Measurements from ENCODE around the gene SLC22A1. TPM values are rescaled to one million over a fixed set of nuclear protein-coding genes. Genes with fewer than 3 reads are reported as not detected.
"Not testable (repeated sequence)": the region's sequence is repeated elsewhere in the genome, so short reads cannot be mapped to it uniquely, and the experiment has no call there.

The SLC22A1 gene
- total RNA-seq, result 1.1 TPM

DNA sequence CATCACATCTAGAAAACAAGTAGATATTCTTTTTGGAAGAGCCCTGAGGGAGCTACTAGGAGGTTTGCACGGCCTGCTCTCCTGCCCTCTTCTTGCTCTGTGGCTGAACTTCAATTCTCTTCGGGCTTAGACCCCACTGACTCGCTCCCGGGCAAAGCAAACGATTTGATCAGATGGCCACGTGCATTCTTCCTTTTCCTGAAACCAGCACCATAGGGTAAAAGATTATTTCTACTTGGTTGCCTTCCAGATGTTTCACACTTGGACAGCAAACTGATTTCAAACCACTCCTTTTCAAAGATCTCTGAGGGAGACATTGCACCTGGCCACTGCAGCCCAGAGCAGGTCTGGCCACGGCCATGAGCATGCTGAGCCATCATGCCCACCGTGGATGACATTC is at the start of gene SLC22A1:
Gene SLC22A1 (plus strand): TSS at position 258 of the 400 bp plus-strand sequence. CDS start 121 bp downstream, at position 379.
- ATAC-seq, result peak; percentile 79
- DNase-seq (ENCODE audit: low spot score), result no peak
- intact Hi-C loops (cut with DNase I), result no loop called here

- intact Hi-C loops (cut with DNase I), result no loop called here
- no peak for DNase-seq (ENCODE audit: low spot score)
- no peak for ATAC-seq
These were observed 48.3 kb upstream of the SLC22A1 start for GRCh38 chr6:160073272-160073671.

- intact Hi-C loops (cut with DNase I), result no loop called here
These were observed 45.6 kb upstream of the SLC22A1 start for GRCh38 chr6:160076009-160076408.

GRCh38 chr6:160077024-160077423 is 44.6 kb upstream of the SLC22A1 start:
- intact Hi-C loops (cut with DNase I), result no loop called here
- no peak for DNase-seq (ENCODE audit: low spot score)
- ATAC-seq, result no peak

More at GRCh38 chr6:160076009-160076408, 45.6 kb upstream of the SLC22A1 start:
- DNase-seq (ENCODE audit: low spot score), result no peak
- ATAC-seq, result no peak

- DNase-seq (ENCODE audit: low spot score) (no peak), ATAC-seq (no peak)
- intact Hi-C loops (cut with DNase I), result no loop called here
These were observed 44.1 kb upstream of the SLC22A1 start for GRCh38 chr6:160077526-160077925.

- intact Hi-C loops (cut with DNase I), result no loop called here
- no peak for DNase-seq (ENCODE audit: low spot score)
- no peak for ATAC-seq
These were observed 42.5 kb upstream of the SLC22A1 start for GRCh38 chr6:160078883-160079685.

DNA sequence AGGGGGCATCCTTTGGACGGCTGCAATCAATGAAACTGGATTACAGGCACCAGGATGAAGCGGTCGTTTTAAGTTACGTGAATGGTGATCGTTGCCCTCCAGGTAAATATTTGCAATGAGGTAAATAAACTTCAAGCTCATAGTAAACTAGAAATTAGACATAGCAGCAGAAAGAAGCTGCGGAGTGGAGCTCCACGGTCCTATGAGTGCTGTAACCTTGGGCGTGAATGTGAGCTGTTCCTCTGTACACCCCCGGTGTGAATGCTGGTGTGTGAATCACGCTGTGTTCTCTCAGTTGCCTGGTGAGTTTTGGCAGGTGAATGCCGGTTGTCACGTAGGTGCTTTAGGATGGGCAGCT is 42.0 kb upstream of the SLC22A1 start:
- DNase-seq (ENCODE audit: low spot score) (no peak), ATAC-seq (no peak)
- intact Hi-C loops (cut with DNase I), result no loop called here

GRCh38 chr6:160080097-160080496 is 41.5 kb upstream of the SLC22A1 start:
- intact Hi-C loops (cut with DNase I), result no loop called here
- no peak for ATAC-seq
- DNase-seq (ENCODE audit: low spot score), result no peak

GRCh38 chr6:160081398-160081797 is 40.2 kb upstream of the SLC22A1 start:
- no peak for DNase-seq (ENCODE audit: low spot score)
- no peak for ATAC-seq
- intact Hi-C loops (cut with DNase I), result no loop called here

DNA sequence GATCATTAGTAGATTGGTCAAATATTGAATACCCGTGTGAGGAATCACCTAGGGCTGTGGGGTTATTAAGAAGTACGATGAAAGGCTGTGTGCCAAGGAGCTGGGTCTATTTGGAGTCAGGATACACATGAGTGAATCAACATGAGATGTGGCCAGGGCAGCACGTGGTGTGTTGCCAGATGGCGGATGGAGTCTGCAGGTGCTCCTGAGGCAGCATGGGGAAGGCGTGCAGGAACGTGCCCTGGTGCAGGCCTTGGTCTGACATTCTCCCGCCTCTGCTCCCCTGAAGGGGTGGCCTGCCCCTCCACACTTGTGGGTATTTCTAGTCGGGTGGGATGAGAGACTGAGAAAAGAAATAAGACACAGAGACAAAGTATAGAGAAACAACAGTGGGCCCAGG is 39.0 kb upstream of the SLC22A1 start:
- intact Hi-C loops (cut with DNase I), result no loop called here
- ATAC-seq (no peak), DNase-seq (ENCODE audit: low spot score) (no peak)

- ATAC-seq (no peak), DNase-seq (ENCODE audit: low spot score) (no peak)
- intact Hi-C loops (cut with DNase I), result no loop called here
These were observed 37.3 kb upstream of the SLC22A1 start for GRCh38 chr6:160084198-160084776.

- no peak for ATAC-seq
- DNase-seq (ENCODE audit: low spot score), result no peak
- intact Hi-C loops (cut with DNase I), result no loop called here
These were observed 36.4 kb upstream of the SLC22A1 start for GRCh38 chr6:160085226-160085625.

DNA sequence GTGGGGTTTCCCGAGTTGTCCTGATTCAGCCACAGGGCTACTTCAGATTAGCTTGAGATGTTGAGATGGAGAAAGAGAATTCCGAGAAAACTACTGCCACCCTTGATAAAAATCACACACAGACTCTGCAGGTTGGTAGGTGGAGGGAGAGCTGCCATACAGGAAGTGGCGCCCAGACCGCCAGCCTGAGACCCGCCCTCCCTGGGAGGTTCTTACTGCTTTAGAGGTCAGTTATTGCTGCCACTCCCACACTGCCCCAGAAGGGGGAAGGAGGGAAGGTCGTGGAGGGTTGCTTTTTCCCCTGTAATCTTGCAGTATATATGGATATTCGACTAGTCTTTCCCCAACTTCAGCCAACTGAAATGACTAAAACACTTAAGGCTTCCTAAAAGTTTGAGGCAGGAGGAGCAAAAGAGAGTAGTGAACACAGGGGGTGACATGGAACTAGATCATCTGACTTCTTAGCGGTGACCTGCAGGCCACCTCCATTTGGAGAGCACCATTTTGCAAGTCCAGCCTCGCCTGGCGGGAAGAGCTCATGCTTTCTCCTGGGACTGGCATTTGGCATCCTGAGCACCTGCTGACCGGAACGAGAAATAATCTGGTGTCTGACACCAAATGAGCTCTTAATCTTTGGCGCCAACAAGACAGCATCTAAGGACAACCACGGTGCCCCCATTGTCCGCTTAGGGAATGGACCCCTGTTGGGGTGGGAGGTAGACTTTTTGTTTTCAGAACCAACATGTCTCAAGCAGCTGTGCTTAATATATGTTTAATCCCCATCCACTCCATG is 35.7 kb upstream of the SLC22A1 start:
- intact Hi-C loops (cut with DNase I), result no loop called here
- DNase-seq (ENCODE audit: low spot score) (no peak), ATAC-seq (no peak)

- no peak for DNase-seq (ENCODE audit: low spot score)
- intact Hi-C loops (cut with DNase I), result no loop called here
- no peak for ATAC-seq
These were observed 34.9 kb upstream of the SLC22A1 start for GRCh38 chr6:160086754-160087153.

- ATAC-seq, result peak; percentile 88
- intact Hi-C loops (cut with DNase I), result no loop called here
- DNase-seq (ENCODE audit: low spot score), result peak; percentile 84
These were observed 33.4 kb upstream of the SLC22A1 start for GRCh38 chr6:160088069-160088783.

DNA sequence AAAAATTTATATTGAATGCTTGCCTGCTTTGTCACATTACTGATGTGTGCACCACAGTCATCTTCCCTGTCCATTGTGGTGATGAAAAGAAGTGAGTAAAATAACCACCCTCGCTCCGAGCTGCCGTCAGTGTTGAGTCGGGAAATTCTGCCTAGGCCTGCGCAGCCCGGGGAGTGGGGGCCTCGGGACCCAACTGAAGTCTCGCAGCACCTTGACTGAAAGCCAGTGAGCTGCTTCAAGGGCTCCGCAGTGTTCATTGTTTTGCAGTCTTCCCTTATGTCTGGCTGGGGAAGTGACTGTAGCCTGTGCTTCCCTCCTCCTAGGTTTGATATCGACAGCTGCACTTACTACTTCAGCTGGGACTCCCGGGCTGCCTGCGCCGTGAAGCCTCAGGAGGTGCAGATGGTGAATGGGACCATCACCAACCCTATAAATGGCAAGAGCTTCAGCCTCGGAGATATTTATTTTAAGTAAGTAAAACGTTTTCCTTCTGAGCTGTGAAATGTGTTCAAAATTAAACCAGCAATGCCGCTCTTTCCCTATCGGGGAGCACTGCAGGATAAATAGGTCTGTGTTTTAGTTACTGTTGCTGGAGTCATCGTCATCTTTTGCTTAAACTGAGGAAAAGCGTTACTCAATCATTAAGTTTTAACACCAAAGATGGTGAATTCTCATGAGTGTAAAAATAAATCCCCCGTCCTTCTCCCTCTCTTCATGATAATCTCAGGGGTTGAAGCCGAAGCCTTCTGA is 32.7 kb upstream of the SLC22A1 start:
- intact Hi-C loops (cut with DNase I), result no loop called here
- ATAC-seq, result peak; percentile 3
- no peak for DNase-seq (ENCODE audit: low spot score)

DNA sequence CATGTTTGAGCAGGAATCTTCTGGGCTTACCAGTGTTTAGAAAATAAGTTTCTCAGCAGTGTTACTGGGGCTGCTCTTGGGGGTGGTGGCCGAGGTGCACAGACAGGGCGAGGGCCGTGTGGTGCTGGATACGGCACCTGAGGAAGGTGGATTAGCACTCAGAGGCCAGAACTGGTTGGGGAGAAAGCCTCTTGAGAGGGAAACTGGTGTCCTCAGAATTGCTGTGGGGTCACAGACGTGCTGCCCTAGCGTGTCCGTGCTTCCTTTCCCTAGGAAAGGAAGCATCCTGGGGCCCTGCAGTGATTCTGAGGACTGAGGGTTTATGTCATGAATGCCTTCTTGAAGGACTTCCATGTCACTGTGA is 32.1 kb upstream of the SLC22A1 start:
- intact Hi-C loops (cut with DNase I), result no loop called here

GRCh38 chr6:160090442-160091239 is 31.0 kb upstream of the SLC22A1 start:
- ATAC-seq; intact Hi-C loops (cut with DNase I): not testable (repeated sequence)

More for the DNA sequence above, 32.1 kb upstream of the SLC22A1 start:
- ATAC-seq (no peak), DNase-seq (ENCODE audit: low spot score) (no peak)

More at GRCh38 chr6:160090442-160091239, 31.0 kb upstream of the SLC22A1 start:
- DNase-seq (ENCODE audit: low spot score), result not testable (repeated sequence)
